Ishikawa (cell line): Measurements from ENCODE around the gene SBNO2.

Experiments
- CREB1 ChIP-seq: IDR thresholded peaks from 2 replicates; pipeline ENCODE4 v1.6.1; 2012; ENCODE audit warnings: low read depth
- MAX ChIP-seq: IDR thresholded peaks from 2 replicates; pipeline ENCODE4 v1.6.1; 2012
- TCF12 ChIP-seq: IDR thresholded peaks from 2 replicates; pipeline ENCODE4 v1.6.1; 2012; ENCODE audit warnings: low read depth
- USF1 ChIP-seq: IDR thresholded peaks from 2 replicates; pipeline ENCODE4 v1.6.1; 2012

- no peak for TF ChIP-seq TCF12
- no peak for TF ChIP-seq USF1
- no peak for TF ChIP-seq MAX
- no peak for TF ChIP-seq CREB1
Observed at GRCh38 chr19:1167687-1168571, 6.1 kb downstream of the SBNO2 start.
